ENCODE data around the gene XIAP. TPM values are rescaled to one million over a fixed set of nuclear protein-coding genes. Genes with fewer than 3 reads are reported as not detected.
"Not testable (repeated sequence)": the region's sequence is repeated elsewhere in the genome, so short reads cannot be mapped to it uniquely, and the experiment has no call there.

XIAP gene
- 10 to 100 TPM; 30.0 to 56.4 TPM for total RNA-seq

DNA sequence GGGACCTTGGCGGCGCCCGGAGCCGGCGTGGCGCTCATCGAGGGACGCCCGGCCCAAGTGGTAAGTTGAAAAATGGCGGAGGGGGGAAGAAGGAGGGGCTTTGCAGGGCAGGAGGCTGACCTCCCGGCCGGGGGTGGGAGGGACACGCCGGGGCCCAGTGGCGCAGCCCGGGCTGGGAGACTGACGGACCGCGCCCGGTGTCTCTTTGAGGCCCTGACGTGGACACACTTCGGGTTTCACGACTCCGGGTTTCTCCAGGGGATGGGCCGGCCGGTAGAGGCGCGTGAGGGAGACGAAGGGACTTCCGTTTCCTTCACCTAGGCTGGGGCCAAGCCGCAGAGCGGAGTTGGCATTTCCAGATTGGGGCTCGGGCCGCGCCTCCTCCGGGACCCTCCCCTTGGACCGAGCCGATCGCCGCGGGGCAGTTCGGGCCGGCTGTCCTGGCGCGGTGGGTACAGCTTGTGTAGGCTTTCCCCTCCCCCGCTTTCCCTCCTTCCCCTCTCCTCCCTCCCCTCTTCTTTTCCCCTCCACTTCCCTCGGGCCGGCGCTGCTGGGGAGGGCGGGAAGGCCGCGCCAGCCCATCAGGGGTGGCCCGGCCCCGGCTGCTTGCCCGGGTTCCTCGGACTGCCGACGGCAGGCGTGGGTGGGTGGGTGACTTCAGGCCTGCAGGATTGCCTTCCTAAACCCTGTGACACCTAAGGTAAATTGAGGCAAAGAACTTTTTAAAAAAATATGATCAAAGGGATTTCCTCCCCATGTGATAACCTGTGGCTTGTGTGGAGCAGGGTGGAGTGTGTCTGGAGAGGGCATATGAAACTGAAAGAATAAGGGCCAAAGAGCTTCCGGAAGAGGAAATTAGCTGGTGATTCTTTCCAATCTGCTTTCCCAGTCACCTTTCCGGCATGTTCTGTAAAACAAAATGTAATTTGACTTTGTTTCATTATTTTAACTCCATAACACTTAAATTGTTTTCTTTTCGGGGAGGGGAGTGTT lies at the start of gene XIAP:
TSS of gene XIAP (plus strand) at position 208 of the 993 bp plus-strand sequence. CDS start 25,610 bp downstream, outside the sequence.
- peak within 1 kb of the TSS; percentile 51 to 52 for H3K4me3 ChIP-seq
- H3K27ac ChIP-seq: peak within 1 kb of the TSS; percentile 94 to 96
- peak; percentile 61 for DNase-seq (ENCODE audit: low spot score)
- H3K4me1 ChIP-seq (replicated peaks): no peaks in the 10 kb centered on the region
- no peaks in the 10 kb centered on the region for H3K27me3 ChIP-seq (replicated peaks; ENCODE audit: insufficient read depth)
- peak; percentile 51 for TF ChIP-seq POLR2A (IDR thresholded peaks at IDR 0.05)
- TF ChIP-seq, protein P1, sequence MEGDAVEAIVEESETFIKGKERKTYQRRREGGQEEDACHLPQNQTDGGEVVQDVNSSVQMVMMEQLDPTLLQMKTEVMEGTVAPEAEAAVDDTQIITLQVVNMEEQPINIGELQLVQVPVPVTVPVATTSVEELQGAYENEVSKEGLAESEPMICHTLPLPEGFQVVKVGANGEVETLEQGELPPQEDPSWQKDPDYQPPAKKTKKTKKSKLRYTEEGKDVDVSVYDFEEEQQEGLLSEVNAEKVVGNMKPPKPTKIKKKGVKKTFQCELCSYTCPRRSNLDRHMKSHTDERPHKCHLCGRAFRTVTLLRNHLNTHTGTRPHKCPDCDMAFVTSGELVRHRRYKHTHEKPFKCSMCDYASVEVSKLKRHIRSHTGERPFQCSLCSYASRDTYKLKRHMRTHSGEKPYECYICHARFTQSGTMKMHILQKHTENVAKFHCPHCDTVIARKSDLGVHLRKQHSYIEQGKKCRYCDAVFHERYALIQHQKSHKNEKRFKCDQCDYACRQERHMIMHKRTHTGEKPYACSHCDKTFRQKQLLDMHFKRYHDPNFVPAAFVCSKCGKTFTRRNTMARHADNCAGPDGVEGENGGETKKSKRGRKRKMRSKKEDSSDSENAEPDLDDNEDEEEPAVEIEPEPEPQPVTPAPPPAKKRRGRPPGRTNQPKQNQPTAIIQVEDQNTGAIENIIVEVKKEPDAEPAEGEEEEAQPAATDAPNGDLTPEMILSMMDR (IDR thresholded peaks at IDR 0.05): no peak
- TF ChIP-seq POLR2AphosphoS5 (IDR thresholded peaks at IDR 0.05): peak; percentile 4
- intact Hi-C loops (cut with DNase I): no loop called here
- no peaks in the 10 kb centered on the region for H3K36me3 ChIP-seq
- WGBS: 0% methylated on average over 26 of the region's 62 CpGs
- no peaks in the 10 kb centered on the region for H3K9me3 ChIP-seq

DNA sequence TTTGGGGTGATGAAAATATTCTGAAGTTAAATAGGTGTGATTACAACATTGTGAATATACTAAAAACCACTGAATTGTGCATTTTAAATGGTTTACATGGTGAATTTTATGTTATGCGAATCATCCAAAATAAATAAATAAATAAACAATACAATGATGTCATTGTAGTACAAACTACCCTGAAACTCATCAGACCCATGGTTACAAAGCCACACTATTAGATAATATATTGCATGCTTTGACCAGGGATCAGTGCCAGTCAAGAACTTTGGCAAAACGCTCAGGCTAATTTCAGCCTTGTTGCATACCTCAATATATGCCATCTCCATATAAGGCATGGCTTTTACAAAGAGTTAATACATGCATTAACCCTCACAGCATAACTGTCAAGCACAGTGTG lies 45.5 kb upstream of the XIAP start:
- no peak for DNase-seq (ENCODE audit: low spot score)
- Histone ChIP-seq H3K27me3 (replicated peaks; ENCODE audit: insufficient read depth) (no peaks in the 10 kb centered on the region), H3K9me3 (no peaks in the 10 kb centered on the region), H3K27ac (no peak overlapping the region), H3K4me3 (no peak overlapping the region), H3K36me3 (no peaks in the 10 kb centered on the region), H3K4me1 (replicated peaks) (no peaks in the 10 kb centered on the region)
- WGBS: 91% methylated on average over 1 of the region's 2 CpGs
- no peak for TF ChIP-seq POLR2A (IDR thresholded peaks at IDR 0.05)
- no peak for TF ChIP-seq POLR2AphosphoS5 (IDR thresholded peaks at IDR 0.05)
- TF ChIP-seq, protein P1 (IDR thresholded peaks at IDR 0.05): no peak
- intact Hi-C loops (cut with DNase I): no loop called here

DNA sequence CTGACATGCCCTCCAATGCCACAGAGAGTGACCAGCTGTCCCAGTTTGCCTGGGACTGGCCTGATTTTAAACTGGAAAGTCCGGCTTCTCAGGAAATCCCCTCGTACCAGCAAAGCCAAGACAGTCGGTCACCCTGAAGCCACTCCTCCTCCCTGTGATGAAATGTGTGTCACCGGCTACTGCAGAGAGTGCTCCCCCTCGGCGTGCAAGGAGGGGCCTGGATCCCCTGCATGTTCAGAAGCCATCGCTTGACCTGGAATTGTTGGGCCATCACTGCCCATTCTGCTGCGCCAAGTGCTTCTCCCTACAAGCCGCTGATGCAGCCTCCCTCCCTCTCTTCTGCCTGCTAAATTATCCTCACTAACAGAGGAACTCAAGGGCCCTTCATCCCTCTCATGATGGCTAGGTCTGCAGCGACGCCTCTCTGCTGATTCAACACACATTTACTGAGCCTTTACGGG lies 44.9 kb upstream of the XIAP start:
- DNase-seq (ENCODE audit: low spot score); H3K27ac ChIP-seq; H3K4me3 ChIP-seq; H3K27me3 ChIP-seq (replicated peaks; ENCODE audit: insufficient read depth); H3K9me3 ChIP-seq; H3K36me3 ChIP-seq; intact Hi-C loops (cut with DNase I); H3K4me1 ChIP-seq (replicated peaks): not testable (repeated sequence)
- WGBS: 10% methylated on average over 2 of the region's 12 CpGs

DNA sequence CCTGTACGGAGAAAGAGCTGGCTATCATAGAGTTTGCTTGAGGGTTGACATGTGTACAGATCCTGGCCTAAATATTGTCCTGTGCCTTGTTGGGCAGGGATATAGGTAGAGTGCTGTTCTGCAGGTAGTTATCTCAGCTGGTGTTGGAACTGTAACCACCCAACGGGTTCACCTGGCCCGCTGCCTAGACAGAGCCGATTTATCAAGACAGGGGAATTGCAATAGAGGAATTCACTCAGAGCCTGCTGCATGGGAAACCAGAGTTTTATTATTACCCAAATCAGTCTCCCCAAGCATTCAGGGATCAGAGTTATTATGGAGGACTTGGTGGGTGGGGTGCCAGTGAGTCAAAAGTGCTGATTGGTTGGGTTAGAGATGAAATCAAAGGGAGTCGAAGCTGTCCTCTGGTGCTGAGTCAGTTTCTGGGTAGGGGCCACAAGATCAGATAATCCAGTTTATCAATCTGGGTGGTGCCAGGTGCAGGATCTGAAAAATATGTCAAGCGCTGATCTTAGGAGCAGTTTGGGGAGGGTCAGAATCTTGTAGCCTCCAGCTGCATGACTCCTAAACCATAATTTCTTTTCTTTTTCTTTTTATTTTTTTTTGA lies 42.5 kb upstream of the XIAP start:
- intact Hi-C loops (cut with DNase I): no loop called here
- TF ChIP-seq, protein P1 (IDR thresholded peaks at IDR 0.05): no peak
- TF ChIP-seq POLR2AphosphoS5 (IDR thresholded peaks at IDR 0.05): no peak
- no peak for TF ChIP-seq POLR2A (IDR thresholded peaks at IDR 0.05)
- Histone ChIP-seq H3K27ac (no peak overlapping the region), H3K27me3 (replicated peaks; ENCODE audit: insufficient read depth) (no peaks in the 10 kb centered on the region), H3K9me3 (no peaks in the 10 kb centered on the region), H3K4me3 (no peak overlapping the region), H3K36me3 (no peaks in the 10 kb centered on the region), H3K4me1 (replicated peaks) (no peaks in the 10 kb centered on the region)
- WGBS: 77% methylated on average over 6 of the region's 6 CpGs
- DNase-seq (ENCODE audit: low spot score): no peak

DNA sequence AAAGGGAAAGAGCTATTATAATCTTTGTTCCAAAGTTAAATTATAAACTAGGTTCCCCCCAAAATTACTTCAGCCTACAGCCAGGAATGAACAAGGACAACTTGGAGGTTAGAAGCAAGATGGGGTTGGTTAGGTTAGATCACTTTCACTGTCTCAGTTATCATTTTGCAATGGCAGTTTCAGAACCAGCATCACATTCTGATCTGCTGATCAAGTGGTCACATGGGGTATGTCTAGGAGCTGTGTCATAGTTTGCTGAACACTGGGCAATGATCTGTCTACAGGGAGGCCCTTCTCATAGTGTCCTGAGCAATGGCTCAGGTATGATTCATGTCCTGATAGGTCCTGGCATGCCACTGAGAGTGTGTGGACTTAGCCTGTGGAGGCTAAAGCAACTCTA lies 41.6 kb upstream of the XIAP start:
- Histone ChIP-seq H3K4me3 (no peak overlapping the region), H3K27me3 (replicated peaks; ENCODE audit: insufficient read depth) (no peaks in the 10 kb centered on the region), H3K27ac (no peak overlapping the region), H3K36me3 (no peaks in the 10 kb centered on the region), H3K9me3 (no peaks in the 10 kb centered on the region), H3K4me1 (replicated peaks) (no peaks in the 10 kb centered on the region)
- intact Hi-C loops (cut with DNase I): no loop called here
- no peak for DNase-seq (ENCODE audit: low spot score)
- TF ChIP-seq, protein P1 (IDR thresholded peaks at IDR 0.05): no peak
- TF ChIP-seq POLR2A (IDR thresholded peaks at IDR 0.05) (no peak), POLR2AphosphoS5 (IDR thresholded peaks at IDR 0.05) (no peak)

Data from prostate gland (tissue), 2 donors.